GM18951 (cell line): ENCODE measurements around the gene HMGN4.

Experiments
- POLR2A ChIP-seq: IDR thresholded peaks from 4 replicates; pipeline ENCODE4 v1.6.1; 2011; ENCODE audit warnings: mild to moderate bottlenecking; ENCODE audit not compliant: insufficient read length, insufficient read depth; ENCODE audit errors: extremely low read depth
- in situ Hi-C: fragments of 300-500 bp; cut with MboI; formaldehyde crosslinking; loops from one replicate; pipeline ENCODE4 v1.12.0; 2022; ENCODE audit warnings: low sequenced_read_pairs, mixed read lengths, inconsistent platforms; ENCODE audit not compliant: unreplicated experiment

HMGN4 gene

DNA sequence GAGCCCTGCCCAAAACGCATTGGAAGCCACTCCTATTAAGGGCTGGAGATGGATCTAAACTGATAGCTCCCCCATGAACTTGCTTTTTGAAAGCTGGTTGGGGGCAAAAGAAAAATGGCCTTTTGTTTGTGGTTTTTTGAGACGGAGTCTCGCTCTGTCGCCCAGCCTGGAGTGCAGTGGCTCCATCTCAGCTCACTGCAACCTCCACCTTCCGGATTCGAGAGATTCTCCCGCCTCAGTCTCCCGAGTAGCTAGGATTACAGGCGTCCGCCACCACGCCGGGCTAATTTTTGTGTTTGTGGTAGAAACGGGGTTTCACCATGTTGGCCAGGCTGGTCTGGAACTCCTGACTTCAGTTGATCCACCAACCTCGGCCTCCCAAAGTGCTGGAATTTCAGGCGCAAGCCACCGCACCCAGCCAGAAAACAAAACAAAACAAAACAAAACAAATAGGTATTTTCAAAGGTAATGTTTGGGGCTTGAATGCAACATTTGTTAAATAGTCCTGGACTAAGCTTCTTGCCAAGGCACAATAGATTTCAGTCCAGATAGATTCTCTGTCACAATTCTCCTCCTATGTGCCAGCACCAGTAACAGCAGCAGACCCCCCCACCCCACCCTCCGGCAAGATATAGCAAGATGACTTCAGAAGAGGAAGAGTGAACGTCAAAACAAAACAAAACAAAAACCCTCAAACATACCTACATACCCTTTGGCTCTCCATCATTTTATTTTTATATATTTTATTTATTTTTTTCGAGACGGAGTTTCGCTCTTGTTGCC is 32.1 kb downstream of the HMGN4 start:
- TF ChIP-seq POLR2A, result no peak
- in situ Hi-C loops, result no loop called here

DNA sequence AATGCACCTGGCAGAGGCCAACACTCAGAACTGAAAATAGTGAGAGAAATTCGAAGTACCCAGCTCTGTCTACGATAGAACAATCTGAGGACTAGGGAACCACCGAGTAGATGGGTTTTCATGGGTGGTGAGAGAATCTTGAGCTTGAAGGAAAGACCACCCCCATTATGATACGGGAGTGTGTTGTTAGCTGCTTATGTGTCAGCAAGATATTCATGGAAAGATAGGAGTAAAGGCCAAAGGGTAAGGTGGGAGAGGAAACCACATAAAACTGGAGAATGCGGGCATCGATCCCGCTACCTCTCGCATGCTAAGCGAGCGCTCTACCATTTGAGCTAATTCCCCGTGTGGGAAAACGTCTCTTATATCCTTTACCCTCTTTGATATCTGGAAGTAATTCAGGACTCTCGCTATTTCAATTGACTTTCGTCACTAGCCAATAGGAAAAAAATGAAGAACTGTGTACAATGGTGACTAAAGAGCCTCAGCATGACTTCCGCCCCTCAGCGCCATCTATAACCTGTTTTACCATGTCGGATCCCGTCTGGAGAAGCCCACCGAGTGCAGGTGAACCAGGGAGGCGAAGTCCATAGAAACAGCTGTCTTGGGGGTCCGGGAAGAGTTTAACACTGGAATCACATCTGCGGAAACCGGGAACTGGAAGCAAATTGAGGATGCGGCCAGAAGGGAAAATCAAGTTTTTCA is 33.6 kb downstream of the HMGN4 start:
- no peak for TF ChIP-seq POLR2A
- in situ Hi-C loops, result no loop called here

DNA sequence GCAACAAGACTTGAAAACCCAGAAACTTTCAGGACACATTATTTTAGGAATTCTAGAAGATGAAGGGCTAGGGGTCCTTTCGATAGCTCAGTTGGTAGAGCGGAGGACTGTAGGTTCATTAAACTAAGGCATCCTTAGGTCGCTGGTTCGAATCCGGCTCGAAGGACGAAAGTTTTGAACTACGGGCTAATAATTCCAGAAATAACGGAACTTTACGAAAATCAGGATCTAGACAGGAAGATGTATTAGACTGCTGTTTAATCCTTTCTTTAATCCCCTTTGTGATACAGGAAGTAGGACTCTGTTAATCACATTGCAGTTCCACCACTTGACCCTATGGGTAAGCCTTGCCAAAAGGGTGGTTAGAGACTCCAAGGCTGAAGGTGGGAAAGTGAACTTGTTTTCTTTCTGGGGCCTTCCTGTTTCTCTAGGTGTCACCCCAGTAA is 37.4 kb downstream of the HMGN4 start:
- no peak for TF ChIP-seq POLR2A
- in situ Hi-C loops, result no loop called here

DNA sequence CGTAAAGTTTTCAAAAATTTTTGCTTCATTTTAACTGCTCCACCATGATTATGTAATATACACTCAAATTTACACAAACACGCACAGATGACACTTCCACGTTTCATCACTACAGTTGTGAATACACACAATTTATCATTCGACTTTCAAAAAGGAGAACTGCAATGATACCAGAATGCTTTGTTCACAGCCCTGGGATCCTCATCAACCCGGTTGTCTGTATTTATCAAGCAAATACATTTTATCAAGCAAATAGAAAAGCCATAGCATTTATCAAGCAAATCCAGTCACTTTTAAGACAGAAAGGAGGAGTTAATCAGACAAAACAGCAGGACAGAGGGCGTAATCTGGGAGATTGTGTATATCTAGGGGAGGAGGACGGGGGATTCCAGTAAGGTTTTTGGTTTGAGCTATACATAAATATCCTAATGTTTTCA is 38.3 kb downstream of the HMGN4 start:
- no peak for TF ChIP-seq POLR2A
- in situ Hi-C loops, result no loop called here

DNA sequence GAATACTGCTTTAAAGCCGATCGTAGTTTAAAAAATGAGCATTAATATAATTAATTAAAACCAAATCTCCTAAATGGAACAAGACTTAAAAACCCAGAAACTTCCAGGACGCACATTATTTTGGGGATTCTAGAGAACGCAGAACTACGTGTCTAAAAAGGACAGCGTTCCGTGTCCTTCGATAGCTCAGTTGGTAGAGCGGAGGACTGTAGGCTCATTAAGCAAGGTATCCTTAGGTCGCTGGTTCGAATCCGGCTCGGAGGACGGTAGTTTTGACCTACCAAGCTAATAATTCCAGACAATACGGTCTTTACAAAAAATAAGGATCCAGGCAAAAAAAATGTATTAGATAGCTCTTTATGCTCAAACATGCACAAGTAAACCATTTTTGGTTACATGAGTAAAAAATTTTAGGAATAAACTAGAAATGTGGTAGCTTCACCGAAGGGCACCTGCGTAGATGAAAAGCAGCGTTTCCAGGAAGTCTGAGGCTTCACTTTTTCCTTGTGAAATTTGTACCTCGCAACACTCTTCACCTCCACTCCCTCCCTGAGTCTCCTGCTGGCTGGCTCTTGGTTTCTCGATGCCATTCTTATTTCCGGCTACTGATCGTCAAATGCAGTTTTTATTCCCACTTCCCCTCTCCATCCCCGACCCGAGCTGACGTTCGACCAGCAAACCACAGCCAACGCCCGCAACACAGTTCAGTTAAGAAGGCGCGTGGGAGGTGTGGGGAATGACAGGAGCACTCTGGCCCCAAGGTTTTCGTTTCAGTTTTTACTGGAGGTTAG is 39.0 kb downstream of the HMGN4 start:
- no peak for TF ChIP-seq POLR2A
- in situ Hi-C loops, result no loop called here

DNA sequence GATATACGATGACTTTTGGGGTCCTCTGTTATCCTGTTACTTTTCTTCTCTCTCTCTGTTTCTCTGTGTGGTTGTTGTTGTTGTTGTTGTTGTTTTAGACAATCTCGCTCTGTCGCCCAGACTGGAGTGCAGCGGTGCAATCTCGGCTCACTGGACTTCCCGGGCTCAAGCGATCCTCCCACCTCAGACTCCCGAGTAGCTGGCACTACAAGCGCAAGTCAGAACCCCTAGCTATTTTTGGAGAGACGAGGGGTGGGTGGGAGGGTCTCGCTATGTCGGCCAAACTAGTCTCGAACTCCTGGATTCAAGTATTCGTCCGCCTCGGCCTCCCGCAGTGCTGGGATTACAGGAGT is 39.5 kb downstream of the HMGN4 start:
- no peak for TF ChIP-seq POLR2A
- in situ Hi-C loops, result no loop called here

DNA sequence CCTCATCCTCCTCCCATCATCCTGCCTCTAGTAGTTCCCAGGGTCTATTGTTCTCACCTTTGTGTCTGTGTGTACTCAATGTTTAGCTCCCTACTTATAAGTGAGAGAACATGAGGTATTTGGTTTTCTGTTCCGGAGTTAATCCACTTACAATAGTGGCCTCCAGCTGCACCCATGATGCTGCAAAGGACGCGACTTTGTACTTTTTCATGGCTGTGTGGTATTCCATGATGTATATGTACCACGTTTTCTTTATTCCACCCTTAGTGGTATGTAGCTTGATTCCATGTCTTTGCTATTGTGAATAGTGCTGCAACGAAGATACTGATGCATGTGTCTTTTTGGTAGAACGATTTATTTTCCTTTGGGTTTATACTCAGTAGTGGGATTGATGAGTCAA is 40.1 kb downstream of the HMGN4 start:
- no peak for TF ChIP-seq POLR2A
- in situ Hi-C loops, result no loop called here

DNA sequence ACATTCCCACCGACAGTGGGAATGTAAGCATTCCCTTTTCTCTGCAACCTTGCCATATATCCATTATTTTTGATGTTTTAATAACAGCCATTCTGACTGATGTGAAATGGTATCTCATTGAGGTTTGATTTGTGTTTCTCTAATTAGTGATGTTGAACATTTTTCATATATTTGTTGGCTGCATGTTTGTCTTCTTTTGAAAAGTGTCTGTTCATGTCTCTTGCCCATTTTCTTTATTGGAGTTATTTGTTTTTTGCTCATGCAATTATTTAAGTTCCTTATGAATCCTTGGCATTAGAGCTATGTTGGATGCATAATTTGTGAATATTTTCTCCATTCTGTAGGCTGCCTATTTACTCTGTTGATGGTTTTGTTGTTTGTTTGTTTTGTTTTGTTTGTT is 40.6 kb downstream of the HMGN4 start:
- TF ChIP-seq POLR2A, result no peak
- in situ Hi-C loops, result no loop called here

DNA sequence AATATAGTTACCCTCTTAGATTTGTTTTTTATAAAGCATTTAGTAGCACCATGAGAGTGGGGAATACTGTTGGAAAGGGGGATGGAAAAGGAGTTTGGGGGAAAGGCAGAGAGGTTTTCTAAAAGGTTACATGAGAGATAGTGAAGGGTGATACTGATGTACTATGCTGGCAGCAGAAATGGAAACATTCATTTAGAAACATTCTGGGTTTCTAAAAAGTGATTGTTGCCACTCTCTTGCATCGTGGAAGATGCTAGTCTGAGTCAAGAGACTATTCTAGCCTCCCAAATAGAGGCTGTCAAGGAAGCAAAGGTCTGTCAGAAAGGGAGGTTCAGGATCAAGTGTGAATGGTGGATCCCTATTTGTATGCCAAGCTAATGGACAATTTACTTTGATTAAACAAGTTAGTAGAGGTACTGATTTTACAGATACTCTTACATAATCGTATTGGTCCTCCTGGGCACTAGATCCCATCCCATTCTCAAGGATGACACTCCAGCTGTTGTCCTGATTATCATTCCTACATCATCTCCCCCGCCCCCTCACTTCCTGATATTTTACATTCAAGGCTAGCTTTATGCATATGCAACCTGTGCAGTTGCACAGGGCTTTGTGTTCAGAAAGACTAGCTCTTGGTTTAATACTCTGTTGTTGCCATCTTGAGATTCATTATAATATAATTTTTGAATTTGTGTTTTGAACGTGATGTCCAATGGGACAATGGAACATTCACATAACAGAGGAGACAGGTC is 43.2 kb downstream of the HMGN4 start:
- TF ChIP-seq POLR2A, result no peak
- in situ Hi-C loops, result no loop called here

DNA sequence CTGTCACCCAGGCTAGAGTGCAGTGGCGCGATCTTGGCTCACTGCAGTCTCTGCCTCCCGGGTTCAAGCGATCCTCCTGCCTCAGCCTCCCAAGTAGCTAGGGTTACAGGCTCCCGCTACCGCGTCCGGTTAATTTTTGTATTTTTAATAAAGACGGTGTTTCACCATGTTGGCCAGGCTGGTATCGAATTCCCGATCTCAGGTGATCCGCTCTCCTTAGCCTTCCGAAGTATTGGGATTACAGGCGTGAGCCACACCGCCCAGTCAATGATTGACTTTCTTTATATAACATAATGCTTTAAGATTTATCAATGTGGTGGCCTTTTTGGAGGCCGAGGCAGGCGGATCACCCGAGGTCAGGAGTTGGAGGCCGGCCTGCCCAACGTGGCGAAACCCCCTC is 50.8 kb downstream of the HMGN4 start:
- in situ Hi-C loops, result no loop called here
- TF ChIP-seq POLR2A, result no peak

DNA sequence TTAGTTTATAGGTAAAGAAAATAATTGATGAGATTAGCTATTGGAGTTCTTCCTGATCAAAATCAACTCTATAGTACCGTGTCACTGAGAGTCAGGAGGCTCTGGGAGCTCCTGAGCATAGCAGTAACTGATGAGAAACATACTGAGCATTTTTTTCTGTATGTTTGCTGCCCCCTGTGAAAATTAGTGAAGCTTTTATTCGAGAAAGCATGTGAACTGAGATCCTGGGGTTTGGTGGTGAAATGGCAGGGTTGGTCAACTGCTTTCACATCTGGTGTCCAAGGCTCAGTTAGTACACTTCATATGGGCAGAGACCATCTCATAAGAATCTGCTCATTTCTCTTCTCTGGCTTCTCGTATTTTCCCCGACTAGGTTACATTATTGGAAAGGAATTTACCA is 54.5 kb downstream of the HMGN4 start:
- no peak for TF ChIP-seq POLR2A
- in situ Hi-C loops, result no loop called here

DNA sequence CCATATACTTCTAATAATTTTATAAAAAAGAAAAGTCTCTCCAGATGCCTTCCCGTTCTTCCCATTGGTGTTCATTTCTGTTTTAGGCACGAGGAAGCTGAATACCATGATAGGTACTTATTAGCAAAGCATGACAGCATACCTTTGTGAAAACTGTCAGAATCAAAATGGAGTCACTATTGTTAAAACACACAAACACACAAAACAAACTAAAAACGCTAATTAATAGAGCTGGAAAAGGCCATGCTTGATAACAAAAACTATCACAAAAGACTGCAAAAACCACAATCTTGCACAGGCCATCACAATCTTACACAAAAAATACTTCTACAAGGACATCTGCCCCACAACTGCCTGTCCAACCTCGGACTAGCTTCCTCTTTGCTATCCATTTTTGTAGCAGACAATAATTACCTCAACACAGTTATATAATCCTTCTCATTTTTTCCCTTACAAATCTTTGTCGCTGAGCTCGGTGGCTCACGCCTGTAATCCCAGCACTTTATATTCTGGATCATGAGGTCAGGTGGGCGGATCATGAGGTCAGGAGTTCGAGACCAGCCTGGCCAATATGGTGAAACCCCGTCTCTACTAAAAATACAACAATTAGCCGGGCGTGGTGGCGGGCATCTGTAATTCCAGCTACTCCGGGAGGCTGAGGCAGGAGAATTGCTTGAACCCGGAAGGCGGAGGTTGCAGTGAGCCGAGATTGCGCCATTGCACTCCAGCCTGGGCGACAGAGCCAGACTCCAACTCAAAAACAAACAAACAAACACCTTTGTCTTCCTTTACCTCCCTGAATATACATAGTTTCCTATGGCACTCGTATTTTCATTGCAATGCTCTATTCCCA is 55.3 kb downstream of the HMGN4 start:
- in situ Hi-C loops, result no loop called here

More for the DNA sequence above, 55.3 kb downstream of the HMGN4 start:
- TF ChIP-seq POLR2A, result no peak
